Measurements from ENCODE around the gene KIAA1328.

KIAA1328 gene

DNA sequence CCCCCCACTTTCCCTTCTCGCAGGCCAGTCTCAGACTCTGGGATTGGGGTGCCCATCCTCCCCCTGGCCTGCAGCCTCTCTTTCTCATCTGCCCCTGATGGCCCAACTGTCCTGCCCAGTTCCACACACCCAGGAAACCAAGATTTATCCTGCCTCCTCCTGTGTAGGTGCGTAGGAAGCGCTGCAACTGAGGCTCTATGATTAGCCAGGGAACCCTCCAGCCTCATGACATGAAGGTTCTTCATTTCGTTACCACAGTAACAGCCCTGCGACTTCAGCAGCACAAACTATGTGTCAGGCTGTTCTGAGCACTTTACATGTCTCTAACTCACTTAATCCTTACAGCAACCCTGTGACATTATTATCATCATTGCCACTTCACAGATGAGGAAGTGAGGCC is 430.8 kb downstream of the KIAA1328 start:
- no peak for DNase-seq

DNA sequence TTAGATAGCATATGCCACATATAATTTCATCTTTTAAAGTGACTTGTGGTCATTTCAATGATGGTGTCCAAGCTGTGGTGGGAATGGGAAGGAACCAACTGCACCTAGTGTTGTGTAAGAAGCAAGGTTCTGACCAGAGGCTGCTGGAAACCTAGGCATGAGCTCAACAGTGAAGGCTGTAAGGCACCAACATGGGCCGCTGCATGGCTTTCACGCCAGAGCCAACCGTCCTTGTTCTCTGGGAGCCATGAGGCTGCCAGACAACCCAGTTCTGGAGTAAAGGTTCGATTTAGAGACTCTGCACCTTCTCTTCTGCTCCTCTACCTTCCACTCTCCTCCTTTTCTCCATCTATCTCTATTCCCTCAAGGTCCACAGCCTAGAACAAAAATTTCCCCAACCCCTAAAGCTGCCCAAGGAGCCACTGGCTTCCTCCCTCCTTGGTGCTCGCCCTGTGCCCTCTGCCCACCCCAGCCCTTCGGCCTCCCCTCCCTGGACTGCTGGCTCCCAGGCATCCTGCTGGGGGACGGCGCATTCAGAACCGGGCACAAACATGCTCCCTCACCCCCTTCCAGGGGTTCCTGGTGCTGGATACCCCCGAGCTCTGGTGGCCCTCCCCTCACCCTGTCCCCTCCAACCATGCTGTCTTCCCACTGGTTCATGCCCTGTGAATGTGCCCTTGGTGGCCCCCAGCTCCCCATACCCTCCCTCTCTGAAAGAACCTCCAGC is 431.6 kb downstream of the KIAA1328 start:
- no peak for DNase-seq

DNA sequence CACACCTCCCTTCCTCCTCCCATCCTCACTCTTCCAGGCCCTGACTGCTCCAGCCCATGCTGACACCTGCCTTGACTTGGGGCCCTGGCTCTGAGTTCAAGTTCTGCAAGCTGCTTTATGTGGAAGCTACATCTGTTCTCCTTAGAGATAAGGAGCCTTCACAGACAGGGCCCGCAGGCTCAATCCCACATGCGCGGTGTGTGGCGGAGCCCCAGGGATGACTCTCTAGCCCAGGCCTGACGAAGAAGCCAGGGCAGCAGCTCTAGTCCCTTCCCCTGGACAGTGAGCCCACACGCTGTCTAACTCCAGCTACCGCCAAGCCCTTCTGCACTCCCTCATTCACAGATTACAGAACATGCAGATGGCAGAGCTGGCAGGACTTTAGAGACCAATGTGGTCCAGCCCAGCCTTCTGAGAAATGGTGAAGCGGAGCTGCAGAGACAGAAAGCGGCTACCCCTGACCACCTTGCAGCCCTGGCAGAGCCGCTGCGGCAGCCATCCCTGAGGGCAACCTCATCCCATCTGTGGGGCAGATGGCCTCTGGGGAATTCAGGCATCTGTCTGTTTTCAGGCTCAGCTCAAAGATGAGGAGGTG is 432.4 kb downstream of the KIAA1328 start:
- DNase-seq = no peak

DNA sequence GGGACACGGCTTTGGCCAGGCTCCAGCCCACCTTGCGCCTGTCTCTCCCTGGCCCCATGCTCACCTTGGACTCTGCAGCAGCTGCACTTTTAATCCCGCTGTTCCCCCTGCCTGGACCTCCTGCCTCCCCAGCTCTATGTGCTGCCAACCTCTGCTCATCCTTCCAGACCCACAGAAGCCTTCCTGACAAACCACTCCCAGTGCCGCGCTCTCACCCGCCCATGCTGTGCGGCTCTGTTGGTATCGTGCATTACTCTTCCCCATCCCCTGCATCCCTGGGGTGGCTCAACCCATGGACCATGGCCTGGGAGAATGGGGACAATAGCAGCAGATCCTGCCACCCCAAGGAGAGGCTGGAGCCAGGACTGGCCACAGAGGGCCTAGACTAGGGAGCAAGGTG is 433.1 kb downstream of the KIAA1328 start:
- no peak for DNase-seq

DNA sequence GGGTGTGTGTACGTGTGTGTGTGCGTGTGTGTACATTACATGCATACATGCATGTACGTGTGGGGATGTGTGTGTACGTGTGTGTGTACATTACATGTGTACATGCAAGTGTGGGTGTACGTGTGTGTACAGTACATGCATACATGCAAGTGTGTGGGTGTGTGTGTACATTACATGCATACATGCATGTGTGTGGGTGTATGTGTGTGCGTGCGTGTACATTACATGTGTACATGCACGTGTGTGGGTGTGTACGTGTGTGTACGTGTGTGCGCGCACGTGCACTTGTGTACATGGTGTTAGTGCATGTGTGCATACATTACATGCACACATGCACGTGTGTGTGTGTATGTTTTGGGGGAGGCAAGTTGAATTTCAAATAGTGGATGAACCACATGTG is 436.0 kb downstream of the KIAA1328 start:
- DNase-seq = no peak

DNA sequence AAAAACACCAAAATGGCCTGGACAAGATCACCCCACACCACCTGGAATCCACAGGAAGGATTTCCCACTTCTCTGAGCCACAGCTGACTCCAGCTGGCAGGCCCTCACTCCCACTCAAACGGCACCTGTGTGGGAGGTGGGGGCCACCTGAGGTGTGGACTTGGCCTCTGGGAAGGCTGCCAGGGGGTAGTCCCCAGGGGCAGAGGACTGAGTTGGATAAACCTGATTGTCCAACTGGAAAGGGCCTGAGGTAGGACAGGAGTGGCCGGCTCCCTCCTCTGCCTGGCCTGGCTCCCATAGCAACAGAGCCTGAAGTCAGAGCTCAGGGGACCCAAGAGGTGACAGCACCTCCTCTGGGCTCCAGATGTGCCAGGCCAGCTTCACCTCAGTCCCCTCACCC is 436.5 kb downstream of the KIAA1328 start:
- DNase-seq = no peak

DNA sequence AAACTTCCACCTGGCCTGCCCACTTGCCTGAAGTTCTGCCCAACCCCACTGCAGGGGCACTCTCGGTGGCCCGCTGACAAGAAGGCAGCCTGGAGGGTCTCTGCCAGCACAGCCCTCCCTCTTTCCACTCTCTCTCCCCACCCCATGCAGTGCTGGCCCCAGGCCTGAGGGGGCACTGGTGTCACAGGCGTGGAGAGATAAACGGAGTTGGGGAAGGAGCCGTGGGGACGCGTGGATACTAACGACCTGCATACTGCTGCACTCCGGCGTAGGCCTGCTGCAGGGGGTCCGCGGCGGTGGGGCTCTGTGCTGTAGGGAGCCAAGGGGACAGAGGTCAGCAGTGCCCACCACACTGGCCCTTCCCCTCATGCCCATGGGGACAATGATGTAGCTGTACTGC is 437.4 kb downstream of the KIAA1328 start:
- DNase-seq = no peak

DNA sequence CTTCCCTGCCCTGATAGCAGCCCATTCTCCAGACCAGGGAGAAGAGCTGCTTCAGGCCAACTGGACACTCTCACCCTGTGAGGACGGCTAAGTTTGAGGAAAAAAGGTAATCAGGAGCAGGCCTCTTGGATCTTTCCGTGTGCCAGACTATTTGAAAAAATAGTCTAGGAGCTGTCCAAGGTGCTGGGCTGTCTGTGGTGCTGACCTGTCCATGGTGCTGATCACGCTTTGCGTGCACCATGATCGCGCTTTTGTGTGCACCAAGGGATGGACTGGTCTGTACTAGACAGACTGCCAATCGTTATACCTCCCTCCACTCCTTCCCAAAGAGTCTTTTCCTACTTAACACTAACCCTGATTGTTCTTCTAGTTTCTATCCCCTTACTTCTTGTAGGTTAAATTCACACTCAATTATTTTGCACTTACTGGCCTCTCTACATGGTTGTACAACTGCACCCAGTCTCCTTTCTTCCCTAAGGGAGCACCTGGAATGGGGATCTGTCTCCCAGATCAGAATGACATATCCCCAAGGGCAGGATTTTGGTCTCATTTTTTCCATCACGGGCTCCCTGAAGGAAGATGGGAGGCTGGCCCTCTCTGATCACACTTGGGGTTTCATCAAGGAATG is 441.2 kb downstream of the KIAA1328 start:
- no peak for DNase-seq

DNA sequence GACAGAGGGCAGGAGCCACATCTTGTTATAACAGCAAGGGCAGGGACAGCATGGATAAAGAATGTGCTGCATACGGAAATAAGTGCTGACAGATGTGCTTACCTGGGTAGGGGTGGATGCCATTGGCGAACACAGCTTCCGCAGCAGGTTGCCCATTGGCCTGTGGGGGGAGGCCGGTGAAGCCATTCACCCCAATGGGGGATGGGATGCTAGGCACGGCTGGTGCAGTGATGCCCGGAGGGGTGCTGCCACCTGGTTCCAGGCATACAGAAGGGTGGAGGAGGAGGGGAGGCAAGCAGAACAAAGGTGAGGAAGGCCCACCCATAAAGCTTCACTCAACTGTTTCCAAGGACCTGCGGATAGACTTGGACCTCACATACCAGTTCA is 441.7 kb downstream of the KIAA1328 start:
- no peak for DNase-seq

DNA sequence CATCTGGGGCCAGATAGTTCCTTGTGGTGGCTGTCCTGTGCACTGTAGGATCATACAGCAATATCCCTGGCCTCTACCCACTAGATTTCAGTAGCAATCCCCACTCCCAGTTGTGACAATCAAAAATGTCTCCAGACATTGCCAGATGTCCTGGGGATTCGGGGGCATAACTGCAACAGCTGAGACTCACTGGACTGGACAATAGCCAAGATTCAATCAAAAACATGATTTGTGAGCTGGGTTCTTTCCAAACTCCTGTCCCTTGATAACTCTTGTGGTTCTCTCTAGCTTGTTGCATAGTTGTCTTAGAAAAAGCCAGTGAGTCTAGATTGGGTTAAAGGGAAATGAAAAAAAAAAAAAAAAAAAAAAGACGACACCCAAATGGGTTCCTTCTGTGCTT is 443.3 kb downstream of the KIAA1328 start:
- no peak for DNase-seq

DNA sequence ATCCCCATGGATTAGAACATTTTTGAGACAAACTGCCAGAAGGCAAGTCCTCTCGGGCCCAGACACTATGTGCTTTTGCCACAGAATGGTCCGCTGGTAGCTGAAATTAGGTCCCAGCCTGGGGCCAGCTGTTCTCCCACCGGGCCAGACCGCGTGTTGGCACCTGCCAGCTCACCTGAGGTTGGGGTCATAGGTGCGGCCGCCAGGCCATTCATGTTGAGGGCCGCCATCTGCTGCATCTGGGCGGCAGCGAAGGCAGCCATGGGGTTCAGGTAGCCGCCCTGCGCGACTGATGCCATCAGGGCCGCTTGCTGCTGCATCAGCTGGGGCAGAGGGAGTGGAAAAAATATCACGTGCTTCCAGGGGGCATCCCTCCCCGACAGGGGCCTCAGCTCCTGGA is 443.9 kb downstream of the KIAA1328 start:
- DNase-seq = no peak

DNA sequence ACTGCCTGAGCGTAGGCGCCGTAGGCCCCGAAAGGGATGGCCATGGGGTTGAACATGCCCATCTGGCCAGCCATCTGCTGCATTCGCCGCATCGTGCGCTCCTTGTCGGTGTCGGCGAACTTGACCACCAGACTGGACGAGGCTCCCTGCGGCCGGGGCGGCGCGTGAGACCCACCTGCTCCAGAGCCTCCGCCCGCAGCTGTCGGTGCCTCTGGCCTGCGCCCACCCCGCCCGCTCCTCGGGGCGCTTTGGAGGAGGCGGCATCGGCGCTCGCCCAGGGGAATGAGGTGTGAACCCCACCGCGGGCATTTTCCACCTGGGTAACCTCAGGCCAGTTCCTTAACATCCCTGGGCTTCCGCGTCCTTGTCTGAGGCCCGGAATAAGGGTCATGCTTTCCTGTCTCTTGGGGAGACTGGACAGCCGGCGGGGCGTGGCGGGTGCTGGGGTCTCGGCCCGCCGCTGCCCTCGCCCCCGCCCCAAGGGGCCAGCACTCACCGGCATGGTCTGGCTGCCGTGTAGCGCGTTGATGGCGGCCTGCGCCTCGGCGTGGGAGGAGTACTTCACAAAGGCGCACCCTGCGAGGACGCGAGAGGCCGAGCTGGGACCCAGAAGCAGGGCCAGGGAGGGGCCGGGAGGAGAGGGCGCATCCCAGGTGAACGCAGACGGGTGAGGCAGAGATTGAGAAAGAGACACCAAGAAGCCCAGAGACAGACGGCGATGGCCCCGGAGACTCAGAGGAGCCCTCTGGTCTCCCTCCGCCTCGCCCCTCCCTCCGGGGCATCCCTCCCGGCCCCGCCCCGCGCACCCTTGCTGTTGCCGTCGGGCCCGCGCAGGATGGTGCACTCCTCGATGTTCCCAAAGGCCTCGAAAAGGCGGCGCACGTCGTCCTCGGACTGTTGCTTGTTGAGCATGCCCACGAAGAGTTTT is 445.6 kb downstream of the KIAA1328 start:
- no peak for DNase-seq

DNA sequence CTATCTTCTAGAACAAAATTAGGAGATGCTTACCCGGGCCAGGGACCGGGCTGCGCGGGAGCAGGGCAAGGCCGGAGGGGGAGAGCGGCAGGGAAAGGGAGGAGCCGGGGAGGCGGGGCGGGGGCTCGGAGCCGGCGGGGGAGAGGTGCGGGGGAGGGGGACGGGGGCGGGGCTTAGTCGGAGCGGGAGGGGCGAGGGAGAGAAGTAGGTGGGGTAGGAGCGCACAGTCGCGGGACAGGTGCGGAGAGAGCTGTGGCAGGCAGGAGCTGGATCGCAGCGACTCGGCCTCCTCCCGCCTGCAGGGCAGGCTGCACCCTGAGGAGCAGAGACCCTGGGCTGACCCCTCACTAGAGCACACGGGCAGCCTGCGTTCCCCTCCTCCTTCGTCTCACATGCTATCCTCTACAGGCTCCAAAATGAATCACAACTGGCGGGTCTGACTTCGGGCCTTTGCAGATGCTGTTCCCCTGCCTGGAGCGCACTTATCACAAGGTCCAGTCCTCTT is 446.4 kb downstream of the KIAA1328 start:
- no peak for DNase-seq

DNA sequence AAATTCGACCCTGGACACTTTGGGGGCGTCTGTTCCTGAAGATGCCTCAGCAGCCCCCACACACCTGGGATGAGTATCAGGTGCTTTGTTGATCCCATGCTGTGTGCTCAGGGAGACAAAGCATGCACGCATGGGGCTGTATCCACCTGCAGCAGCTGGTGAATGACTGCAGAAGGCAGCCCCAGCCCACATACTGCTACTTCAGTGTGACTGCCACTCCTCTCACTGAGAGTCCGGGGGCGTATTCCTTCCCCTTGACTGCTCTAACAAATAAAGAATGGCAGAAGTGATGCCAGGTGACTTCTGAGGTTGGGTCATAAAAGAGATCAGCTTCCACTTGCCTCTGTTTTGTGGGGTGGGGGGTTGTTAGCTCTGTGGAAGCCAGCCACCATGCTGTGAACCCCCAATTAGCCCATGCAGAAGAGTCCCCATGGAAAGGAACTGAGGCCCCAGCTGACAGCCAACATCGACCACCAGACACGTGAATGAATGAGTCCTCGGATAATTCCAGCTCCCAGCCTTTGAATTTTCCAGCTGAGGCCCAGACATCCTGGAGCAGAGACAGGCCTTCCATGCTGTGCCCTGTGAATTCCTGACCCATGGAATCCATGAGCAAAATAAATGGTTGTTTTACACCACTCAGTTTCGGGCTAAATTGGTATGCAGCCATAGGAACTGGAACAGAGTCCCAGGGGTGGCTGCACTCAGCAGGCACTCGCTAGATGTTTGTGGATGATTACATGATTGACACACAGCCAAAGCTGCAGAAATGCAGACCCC is 447.4 kb downstream of the KIAA1328 start:
- no peak for DNase-seq

DNA sequence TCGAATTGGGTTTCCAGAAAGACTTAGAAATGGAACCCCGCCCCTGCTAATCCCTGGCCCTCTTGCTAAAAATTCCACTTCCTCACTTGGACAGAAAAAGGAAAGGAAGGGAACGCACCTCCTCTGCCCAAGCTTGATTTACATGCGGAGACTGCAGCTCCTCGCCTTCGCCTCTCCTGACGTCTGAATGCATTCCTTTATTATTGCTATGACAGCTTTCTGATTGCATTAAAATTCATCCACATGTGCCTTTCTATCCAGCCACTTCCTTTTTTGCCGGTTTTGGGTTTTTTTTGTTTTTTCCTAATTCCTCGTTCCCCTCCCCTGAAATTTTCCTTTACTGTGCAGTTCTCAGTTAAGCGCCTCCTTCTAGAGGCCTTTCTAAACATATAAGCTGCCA is 448.9 kb downstream of the KIAA1328 start:
- DNase-seq = no peak
